Measurements from ENCODE around the gene AKT3.

DNA sequence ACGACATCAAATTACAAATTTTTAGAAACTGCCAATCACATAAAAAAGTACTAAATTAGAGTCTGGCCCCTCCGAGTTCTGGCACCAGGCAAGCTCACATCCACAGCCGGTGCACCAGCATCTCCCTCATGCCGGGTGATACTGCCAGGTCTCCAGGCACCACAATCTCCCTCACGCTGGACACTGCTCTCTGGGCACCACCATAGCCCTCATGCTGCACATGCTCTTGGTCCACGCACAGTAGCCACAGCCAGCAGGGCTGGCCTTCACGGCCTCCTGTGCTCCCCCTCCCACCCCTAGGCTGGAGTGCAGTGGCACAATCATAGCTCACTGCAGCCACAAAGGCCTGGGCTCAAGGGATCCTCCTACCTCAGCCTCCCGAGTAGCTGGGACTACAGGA is 65.5 kb downstream of the AKT3 start:
- TF ChIP-seq, protein P1, sequence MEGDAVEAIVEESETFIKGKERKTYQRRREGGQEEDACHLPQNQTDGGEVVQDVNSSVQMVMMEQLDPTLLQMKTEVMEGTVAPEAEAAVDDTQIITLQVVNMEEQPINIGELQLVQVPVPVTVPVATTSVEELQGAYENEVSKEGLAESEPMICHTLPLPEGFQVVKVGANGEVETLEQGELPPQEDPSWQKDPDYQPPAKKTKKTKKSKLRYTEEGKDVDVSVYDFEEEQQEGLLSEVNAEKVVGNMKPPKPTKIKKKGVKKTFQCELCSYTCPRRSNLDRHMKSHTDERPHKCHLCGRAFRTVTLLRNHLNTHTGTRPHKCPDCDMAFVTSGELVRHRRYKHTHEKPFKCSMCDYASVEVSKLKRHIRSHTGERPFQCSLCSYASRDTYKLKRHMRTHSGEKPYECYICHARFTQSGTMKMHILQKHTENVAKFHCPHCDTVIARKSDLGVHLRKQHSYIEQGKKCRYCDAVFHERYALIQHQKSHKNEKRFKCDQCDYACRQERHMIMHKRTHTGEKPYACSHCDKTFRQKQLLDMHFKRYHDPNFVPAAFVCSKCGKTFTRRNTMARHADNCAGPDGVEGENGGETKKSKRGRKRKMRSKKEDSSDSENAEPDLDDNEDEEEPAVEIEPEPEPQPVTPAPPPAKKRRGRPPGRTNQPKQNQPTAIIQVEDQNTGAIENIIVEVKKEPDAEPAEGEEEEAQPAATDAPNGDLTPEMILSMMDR (optimal IDR thresholded peaks at IDR 0.05 in 1 of 3, IDR thresholded peaks at IDR 0.05 in 1 of 3, conservative IDR thresholded peaks at IDR 0.05 in 1 of 3; ENCODE audit: extremely low read depth in 1 of 3, insufficient read depth in 2 of 3, low read length in 3 of 3), result no peak
- TF ChIP-seq EZH2 (IDR thresholded peaks at IDR 0.05; ENCODE audit: low read length), result no peak
